Spleen (tissue), 11 donors: ENCODE data around the gene HOXB4. TPM values are rescaled to one million over a fixed set of nuclear protein-coding genes. Genes with fewer than 3 reads are reported as not detected.

Source experiments
- DNase-seq: peaks from one replicate; pipeline ENCODE4 v3.0.0-alpha.2; 2020
- H3K27ac ChIP-seq, 8 donors: fragments of 200-600 bp; sonication (generic) in 7 of 8; 1 replicate in 4 of 8; 2 replicates in 4 of 8; pipeline versions ENCODE4 v1.5.0 to v1.8.0; 2016 to 2021; ENCODE audit warnings: inconsistent platforms in 4 of 8, mild to moderate bottlenecking in 4 of 8, moderate library complexity in 1 of 8
- H3K27me3 ChIP-seq, 7 donors: fragments of 200-600 bp; sonication (generic) in 6 of 7; replicated peaks in 1 of 7; 1 replicate in 4 of 7; 2 replicates in 3 of 7; pipeline versions ENCODE4 v1.5.0 to v1.8.0; 2016 to 2021; ENCODE audit warnings: inconsistent platforms in 3 of 7, mild to moderate bottlenecking in 1 of 7
- H3K36me3 ChIP-seq, 6 donors: fragments of 200-600 bp; sonication (generic) in 5 of 6; 1 replicate in 4 of 6; 2 replicates in 2 of 6; pipeline versions ENCODE4 v1.5.0 to v1.8.0; 2016 to 2021; ENCODE audit warnings: inconsistent platforms in 2 of 6
- H3K4me1 ChIP-seq, 6 donors: fragments of 200-600 bp; sonication (generic) in 5 of 6; 1 replicate in 3 of 6; 2 replicates in 3 of 6; pipeline versions ENCODE4 v1.5.0 to v1.8.0; 2016 to 2021; ENCODE audit warnings: inconsistent platforms in 3 of 6
- H3K4me3 ChIP-seq, 8 donors: fragments of 200-600 bp; sonication (generic) in 7 of 8; 1 replicate in 4 of 8; 2 replicates in 4 of 8; pipeline versions ENCODE4 v1.5.0 to v1.8.0; 2016 to 2021; ENCODE audit warnings: inconsistent platforms in 4 of 8, mild to moderate bottlenecking in 4 of 8, moderate library complexity in 2 of 8
- H3K9me3 ChIP-seq, 8 donors: fragments of 200-600 bp; sonication (generic) in 7 of 8; 1 replicate in 4 of 8; 2 replicates in 4 of 8; pipeline versions ENCODE4 v1.5.0 to v1.8.0; 2016 to 2021; ENCODE audit warnings: inconsistent platforms in 4 of 8
- POLR2A ChIP-seq, 3 donors: fragments of 450-650 bp; IDR thresholded peaks; one replicate each; pipeline ENCODE4 v1.5.1; 2017; ENCODE audit warnings: antibody characterized with exemption in 3 of 3, mild to moderate bottlenecking in 1 of 3
- POLR2AphosphoS5 ChIP-seq, 3 donors: sonication (generic); formaldehyde crosslinking; IDR thresholded peaks; one replicate each; pipeline ENCODE4 v1.5.1; 2017; ENCODE audit warnings: antibody characterized with exemption in 3 of 3
- WGBS, 5 donors: extraction: QIAGEN DNeasy Blood & Tissue Kit in 3 of 5; methylation state at CpG; one replicate each; pipeline versions ENCODE4 v1.1.5 to v1.1.7; 2013 to 2018; 5-methylcytosine and 5-hydroxymethylcytosine counted together
- intact Hi-C: fragments of 100-400 bp; cut with DNase I; formaldehyde crosslinking; loops from one replicate; pipeline ENCODE4 v1.15.0; 2023; ENCODE audit warnings: low total_unique reads
- polyA plus RNA-seq, 3 donors: library from polyadenylated mRNA; stranded (reverse); fragments of 200-250 nt; gene quantifications; one replicate each; pipeline ENCODE4 v1.2.1, GENCODE V29; 2013
- total RNA-seq, 7 donors: library from RNA; depleted of rRNA in 3 of 7; stranded (reverse); fragments of >200 nt in 3 of 7; fragmentation: NEBNext Ultra II Directional in 4 of 7; extraction: Animal tissue kit (Norgen Biotek cat#: 25700) in 4 of 7; gene quantifications; one replicate each; pipeline versions ENCODE4 v1.1.0 to v1.2.1, GENCODE V29; 2016 to 2021
- TF ChIP-seq, protein P1 (sequence below), 11 experiments: fragments of 200-600 bp in 7 of 11; fragments of 450-650 bp in 4 of 11; sonication (generic) in 4 of 11; IDR thresholded peaks in 8 of 11; conservative IDR thresholded peaks in 3 of 11; 1 replicate in 7 of 11; 2 replicates in 4 of 11; pipeline versions ENCODE4 v1.4.0 to v1.8.0; 2016 to 2021; ENCODE audit warnings: antibody characterized with exemption in 11 of 11, inconsistent platforms in 4 of 11, mild to moderate bottlenecking in 1 of 11
- donor health status: healthy with polysubstance abuse.
- donor health status: DM: no; HTN: no; CAD: no; lungs with moderate emphysema.
- donor health status: DM: no; HTN: no; CAD: no.
- donor health status: Bipolar disorder and iron deficiency.
- donor health status: healthy.
- donor health status: DM: no; HTN: no; CAD: no.
- donor health status: DM: yes; HTN: yes; CAD: no.

The HOXB4 gene
- total and polyA plus RNA-seq, 10 donors: 1.9 to 6.4 (median 2.7) TPM

DNA sequence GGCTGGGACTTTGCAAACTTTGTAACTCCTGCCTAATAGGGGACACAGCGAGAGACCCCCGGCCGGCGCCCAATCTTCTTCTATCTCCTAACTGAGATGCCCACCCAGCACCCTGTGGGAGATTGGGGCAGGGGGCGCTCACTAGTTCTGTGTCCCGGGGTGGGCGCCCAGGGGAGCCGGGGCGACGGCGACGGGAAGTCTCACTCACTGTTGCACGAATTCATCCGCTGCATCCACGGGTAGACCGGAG lies 19.3 kb upstream of the HOXB4 start:
- H3K27me3 ChIP-seq: peaks cover 6 to 100% (median 93%) of the 10 kb centered on the region in 7 donors
- TF ChIP-seq, protein P1, sequence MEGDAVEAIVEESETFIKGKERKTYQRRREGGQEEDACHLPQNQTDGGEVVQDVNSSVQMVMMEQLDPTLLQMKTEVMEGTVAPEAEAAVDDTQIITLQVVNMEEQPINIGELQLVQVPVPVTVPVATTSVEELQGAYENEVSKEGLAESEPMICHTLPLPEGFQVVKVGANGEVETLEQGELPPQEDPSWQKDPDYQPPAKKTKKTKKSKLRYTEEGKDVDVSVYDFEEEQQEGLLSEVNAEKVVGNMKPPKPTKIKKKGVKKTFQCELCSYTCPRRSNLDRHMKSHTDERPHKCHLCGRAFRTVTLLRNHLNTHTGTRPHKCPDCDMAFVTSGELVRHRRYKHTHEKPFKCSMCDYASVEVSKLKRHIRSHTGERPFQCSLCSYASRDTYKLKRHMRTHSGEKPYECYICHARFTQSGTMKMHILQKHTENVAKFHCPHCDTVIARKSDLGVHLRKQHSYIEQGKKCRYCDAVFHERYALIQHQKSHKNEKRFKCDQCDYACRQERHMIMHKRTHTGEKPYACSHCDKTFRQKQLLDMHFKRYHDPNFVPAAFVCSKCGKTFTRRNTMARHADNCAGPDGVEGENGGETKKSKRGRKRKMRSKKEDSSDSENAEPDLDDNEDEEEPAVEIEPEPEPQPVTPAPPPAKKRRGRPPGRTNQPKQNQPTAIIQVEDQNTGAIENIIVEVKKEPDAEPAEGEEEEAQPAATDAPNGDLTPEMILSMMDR (IDR thresholded peaks at IDR 0.05 in 8 of 11, conservative IDR thresholded peaks at IDR 0.05 in 3 of 11): no peak
- no peak for TF ChIP-seq POLR2A (IDR thresholded peaks at IDR 0.05)
- TF ChIP-seq POLR2AphosphoS5 (IDR thresholded peaks at IDR 0.05): no peak
- peaks cover 23 to 77% (median 60%) of the 10 kb centered on the region in 6 donors for H3K4me1 ChIP-seq
- H3K36me3 ChIP-seq: no peaks in the 10 kb centered on the region
- no peaks in the 10 kb centered on the region for H3K9me3 ChIP-seq
- peak overlapping the region; percentile 39 to 74 (median 47) for H3K4me3 ChIP-seq
- 0 to 8% (median 1%) methylated on average over 7 to 16 of the region's 16 CpGs for WGBS, 5 donors
- DNase-seq: no peak
- intact Hi-C loops: no loop called here
- peak overlapping the region in 7 of 8 donors; percentile 55 to 85 (median 76) for H3K27ac ChIP-seq

DNA sequence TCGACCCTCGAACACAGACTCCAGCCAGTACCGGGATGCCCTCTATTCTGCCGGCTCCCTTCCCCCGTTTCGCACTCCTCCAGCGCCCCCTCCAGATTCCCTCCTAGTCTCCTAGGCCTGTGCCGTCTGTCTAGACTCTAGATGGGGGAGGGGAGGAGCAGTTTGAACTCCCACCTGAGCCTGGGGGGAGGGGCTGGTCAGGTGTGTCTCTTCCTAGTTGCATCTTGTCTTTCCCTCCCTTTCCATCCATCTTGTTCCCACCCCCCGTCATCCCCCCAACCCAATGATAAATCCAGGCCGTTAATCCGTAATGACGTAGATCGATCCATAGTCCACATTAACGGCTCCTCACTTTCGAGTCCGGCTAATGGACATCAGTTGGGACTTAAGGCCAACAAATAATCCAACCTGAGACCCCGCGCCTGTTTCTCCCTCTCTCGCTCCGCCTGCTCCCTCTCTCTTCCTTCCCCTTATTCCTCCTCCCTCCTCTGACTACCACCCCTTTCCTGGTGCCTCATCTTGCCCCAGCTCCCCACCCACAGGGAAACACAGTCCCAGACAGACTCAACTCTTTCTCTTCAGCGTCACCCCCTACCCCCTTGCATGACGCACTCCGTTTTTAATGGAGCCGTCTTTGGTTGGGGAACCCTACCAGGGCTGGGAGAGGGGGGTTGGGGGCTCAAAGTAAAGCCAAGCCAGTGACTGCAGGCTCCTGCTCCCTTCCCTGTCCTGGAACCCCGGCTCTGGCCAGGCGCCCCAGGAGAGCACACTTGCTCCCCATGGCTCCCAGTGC lies 18.8 kb upstream of the HOXB4 start:
- Histone ChIP-seq H3K9me3 (no peaks in the 10 kb centered on the region), H3K4me1 (peaks cover 19 to 77% (median 59%) of the 10 kb centered on the region in 6 donors), H3K4me3 (peak overlapping the region; percentile 39 to 74 (median 47)), H3K36me3 (no peaks in the 10 kb centered on the region), H3K27me3 (peaks cover 6 to 100% (median 93%) of the 10 kb centered on the region in 7 donors), H3K27ac (peak overlapping the region in 6 of 8 donors; percentile 72 to 85 (median 77))
- peak; percentile 48 for DNase-seq
- TF ChIP-seq POLR2A (IDR thresholded peaks at IDR 0.05) (no peak), POLR2AphosphoS5 (IDR thresholded peaks at IDR 0.05) (no peak)
- TF ChIP-seq, protein P1 (IDR thresholded peaks at IDR 0.05 in 8 of 11, conservative IDR thresholded peaks at IDR 0.05 in 3 of 11): no peak
- WGBS, 5 donors: 11 to 25% (median 14%) methylated on average over 25 to 26 of the region's 26 CpGs
- intact Hi-C loops: no loop called here

DNA sequence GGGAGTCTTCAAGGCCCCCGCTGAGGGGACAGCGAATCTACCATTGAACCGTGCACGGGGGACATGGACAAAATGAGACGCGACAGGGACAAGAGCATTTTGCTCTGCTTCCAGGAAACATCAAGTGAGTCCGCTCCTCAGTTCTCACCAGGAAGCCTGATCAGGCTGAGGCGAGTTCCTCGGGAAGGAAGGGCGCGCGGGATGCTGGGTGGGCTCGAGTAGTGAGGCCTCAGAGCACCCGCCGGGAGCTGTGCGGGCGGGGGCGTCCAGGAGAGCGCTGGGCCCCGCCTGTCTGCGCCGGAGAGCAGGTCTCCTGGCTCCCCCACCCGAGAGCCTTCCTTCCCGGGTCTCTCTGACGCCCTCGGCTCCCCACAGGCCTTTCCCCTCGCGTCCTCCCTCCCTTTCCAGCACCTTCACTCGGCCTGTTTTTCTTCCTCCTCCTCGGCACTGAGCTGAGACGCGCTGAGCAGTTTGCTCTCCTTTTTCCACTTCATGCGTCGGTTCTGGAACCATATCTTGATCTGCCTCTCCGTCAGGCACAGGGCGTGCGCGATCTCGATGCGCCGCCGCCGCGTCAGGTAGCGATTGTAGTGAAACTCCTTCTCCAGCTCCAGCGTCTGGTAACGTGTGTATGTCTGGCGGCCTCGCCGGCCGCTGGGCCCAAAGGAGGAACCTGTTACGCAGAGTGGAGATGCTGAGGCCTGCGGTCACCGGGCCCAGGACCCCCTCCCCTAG lies 18.0 kb upstream of the HOXB4 start:
- 26 to 38% (median 34%) methylated on average over 43 to 54 of the region's 54 CpGs for WGBS, 5 donors
- peaks cover 6 to 100% (median 93%) of the 10 kb centered on the region in 7 donors for H3K27me3 ChIP-seq
- peak overlapping the region in 3 of 8 donors; percentile 72 to 85 (median 81) for H3K27ac ChIP-seq

More for the DNA sequence above, 18.0 kb upstream of the HOXB4 start:
- peak overlapping the region in 6 of 8 donors; percentile 13 to 74 (median 49) for H3K4me3 ChIP-seq
- intact Hi-C loops: no loop called here
- DNase-seq: no peak
- no peaks in the 10 kb centered on the region for H3K36me3 ChIP-seq
- no peak for TF ChIP-seq POLR2AphosphoS5 (IDR thresholded peaks at IDR 0.05)
- TF ChIP-seq, protein P1 (IDR thresholded peaks at IDR 0.05 in 8 of 11, conservative IDR thresholded peaks at IDR 0.05 in 3 of 11): no peak
- TF ChIP-seq POLR2A (IDR thresholded peaks at IDR 0.05): no peak
- no peaks in the 10 kb centered on the region for H3K9me3 ChIP-seq
- H3K4me1 ChIP-seq: peaks cover 19 to 79% (median 58%) of the 10 kb centered on the region in 6 donors
